ENCODE data around the gene ATG2A. TPM values are rescaled to one million over a fixed set of nuclear protein-coding genes. Genes with fewer than 3 reads are reported as not detected.

Gene ATG2A
- total and polyA plus RNA-seq, 10 of the 15 experiments (the other 5 are each of a cell fraction or from before 2014, with no cell fraction given) = 0.08 to 19.0 (median 4.6) TPM

GRCh38 chr11:64894070-64894811, 22.8 kb downstream of the ATG2A start (continued):
- TF ChIP-seq CUX1 (IDR thresholded peaks at IDR 0.05; ENCODE audit: insufficient replicate concordance, low read depth, low read length) (no peak), TARDBP (IDR thresholded peaks at IDR 0.05; ENCODE audit: borderline replicate concordance) (no peak), FOS (IDR thresholded peaks at IDR 0.05; ENCODE audit: borderline replicate concordance, extremely low read depth, insufficient read length) (no peak), EED (IDR thresholded peaks at IDR 0.05; ENCODE audit: low read depth) (no peak), CEBPZ (IDR thresholded peaks at IDR 0.05; ENCODE audit: low read depth, low read length) (no peak), ZNF622 (IDR thresholded peaks at IDR 0.05) (no peak), MYB (IDR thresholded peaks at IDR 0.05; ENCODE audit: borderline replicate concordance, low read depth, low read length) (no peak), SP1 (IDR thresholded peaks at IDR 0.05; ENCODE audit: low read depth, low read length) (no peak)
- TF ChIP-seq, protein P1, sequence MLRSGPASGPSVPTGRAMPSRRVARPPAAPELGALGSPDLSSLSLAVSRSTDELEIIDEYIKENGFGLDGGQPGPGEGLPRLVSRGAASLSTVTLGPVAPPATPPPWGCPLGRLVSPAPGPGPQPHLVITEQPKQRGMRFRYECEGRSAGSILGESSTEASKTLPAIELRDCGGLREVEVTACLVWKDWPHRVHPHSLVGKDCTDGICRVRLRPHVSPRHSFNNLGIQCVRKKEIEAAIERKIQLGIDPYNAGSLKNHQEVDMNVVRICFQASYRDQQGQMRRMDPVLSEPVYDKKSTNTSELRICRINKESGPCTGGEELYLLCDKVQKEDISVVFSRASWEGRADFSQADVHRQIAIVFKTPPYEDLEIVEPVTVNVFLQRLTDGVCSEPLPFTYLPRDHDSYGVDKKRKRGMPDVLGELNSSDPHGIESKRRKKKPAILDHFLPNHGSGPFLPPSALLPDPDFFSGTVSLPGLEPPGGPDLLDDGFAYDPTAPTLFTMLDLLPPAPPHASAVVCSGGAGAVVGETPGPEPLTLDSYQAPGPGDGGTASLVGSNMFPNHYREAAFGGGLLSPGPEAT (IDR thresholded peaks at IDR 0.05; ENCODE audit: low read depth) = no peak
- TF ChIP-seq, protein P2, sequence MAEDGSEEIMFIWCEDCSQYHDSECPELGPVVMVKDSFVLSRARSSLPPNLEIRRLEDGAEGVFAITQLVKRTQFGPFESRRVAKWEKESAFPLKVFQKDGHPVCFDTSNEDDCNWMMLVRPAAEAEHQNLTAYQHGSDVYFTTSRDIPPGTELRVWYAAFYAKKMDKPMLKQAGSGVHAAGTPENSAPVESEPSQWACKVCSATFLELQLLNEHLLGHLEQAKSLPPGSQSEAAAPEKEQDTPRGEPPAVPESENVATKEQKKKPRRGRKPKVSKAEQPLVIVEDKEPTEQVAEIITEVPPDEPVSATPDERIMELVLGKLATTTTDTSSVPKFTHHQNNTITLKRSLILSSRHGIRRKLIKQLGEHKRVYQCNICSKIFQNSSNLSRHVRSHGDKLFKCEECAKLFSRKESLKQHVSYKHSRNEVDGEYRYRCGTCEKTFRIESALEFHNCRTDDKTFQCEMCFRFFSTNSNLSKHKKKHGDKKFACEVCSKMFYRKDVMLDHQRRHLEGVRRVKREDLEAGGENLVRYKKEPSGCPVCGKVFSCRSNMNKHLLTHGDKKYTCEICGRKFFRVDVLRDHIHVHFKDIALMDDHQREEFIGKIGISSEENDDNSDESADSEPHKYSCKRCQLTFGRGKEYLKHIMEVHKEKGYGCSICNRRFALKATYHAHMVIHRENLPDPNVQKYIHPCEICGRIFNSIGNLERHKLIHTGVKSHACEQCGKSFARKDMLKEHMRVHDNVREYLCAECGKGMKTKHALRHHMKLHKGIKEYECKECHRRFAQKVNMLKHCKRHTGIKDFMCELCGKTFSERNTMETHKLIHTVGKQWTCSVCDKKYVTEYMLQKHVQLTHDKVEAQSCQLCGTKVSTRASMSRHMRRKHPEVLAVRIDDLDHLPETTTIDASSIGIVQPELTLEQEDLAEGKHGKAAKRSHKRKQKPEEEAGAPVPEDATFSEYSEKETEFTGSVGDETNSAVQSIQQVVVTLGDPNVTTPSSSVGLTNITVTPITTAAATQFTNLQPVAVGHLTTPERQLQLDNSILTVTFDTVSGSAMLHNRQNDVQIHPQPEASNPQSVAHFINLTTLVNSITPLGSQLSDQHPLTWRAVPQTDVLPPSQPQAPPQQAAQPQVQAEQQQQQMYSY (CRISPR knock-in tag; IDR thresholded peaks at IDR 0.05) = no peak
- TF ChIP-seq, protein P3, sequence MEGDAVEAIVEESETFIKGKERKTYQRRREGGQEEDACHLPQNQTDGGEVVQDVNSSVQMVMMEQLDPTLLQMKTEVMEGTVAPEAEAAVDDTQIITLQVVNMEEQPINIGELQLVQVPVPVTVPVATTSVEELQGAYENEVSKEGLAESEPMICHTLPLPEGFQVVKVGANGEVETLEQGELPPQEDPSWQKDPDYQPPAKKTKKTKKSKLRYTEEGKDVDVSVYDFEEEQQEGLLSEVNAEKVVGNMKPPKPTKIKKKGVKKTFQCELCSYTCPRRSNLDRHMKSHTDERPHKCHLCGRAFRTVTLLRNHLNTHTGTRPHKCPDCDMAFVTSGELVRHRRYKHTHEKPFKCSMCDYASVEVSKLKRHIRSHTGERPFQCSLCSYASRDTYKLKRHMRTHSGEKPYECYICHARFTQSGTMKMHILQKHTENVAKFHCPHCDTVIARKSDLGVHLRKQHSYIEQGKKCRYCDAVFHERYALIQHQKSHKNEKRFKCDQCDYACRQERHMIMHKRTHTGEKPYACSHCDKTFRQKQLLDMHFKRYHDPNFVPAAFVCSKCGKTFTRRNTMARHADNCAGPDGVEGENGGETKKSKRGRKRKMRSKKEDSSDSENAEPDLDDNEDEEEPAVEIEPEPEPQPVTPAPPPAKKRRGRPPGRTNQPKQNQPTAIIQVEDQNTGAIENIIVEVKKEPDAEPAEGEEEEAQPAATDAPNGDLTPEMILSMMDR (IDR thresholded peaks at IDR 0.05 in 2 of 3, conservative IDR thresholded peaks at IDR 0.05 in 1 of 3; ENCODE audit: control insufficient read depth in 2 of 3, extremely low read depth in 1 of 3, insufficient read depth in 1 of 3, low read depth in 3 of 3, low read length in 3 of 3) = peak; percentile 93 to 99 (median 94)
